ENCODE measurements around the gene CYSTM1.

Gene CYSTM1

GRCh38 chr5:140255460-140256157, 80.6 kb downstream of the CYSTM1 start:
- DNase-seq (ENCODE audit: low read depth in 2 of 2): no peak

GRCh38 chr5:140256726-140257125, 81.7 kb downstream of the CYSTM1 start:
- no peak for DNase-seq (ENCODE audit: low read depth in 2 of 2)

GRCh38 chr5:140258016-140258415, 83.0 kb downstream of the CYSTM1 start:
- DNase-seq (ENCODE audit: low read depth in 2 of 2): no peak

DNA sequence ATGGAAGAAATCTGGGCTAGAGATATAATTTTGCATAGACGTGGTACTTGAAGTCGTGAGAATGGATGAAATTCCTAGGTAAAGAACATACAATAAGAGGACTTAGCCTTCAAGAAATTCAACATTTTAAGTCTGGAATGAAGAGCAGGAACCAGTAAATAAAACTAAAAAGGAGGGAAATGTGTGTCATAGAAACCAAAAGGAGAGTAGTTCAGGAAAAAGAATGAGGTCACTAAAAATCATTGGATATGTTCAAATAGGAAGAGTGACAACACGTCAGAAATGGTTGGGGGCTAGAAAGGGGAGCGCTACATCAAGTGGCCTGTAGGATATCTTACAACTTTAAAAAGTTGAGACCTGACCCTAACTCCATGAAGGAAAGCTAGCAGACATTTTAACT, 83.9 kb downstream of the CYSTM1 start:
- no peak for DNase-seq (ENCODE audit: low read depth in 2 of 2)

DNA sequence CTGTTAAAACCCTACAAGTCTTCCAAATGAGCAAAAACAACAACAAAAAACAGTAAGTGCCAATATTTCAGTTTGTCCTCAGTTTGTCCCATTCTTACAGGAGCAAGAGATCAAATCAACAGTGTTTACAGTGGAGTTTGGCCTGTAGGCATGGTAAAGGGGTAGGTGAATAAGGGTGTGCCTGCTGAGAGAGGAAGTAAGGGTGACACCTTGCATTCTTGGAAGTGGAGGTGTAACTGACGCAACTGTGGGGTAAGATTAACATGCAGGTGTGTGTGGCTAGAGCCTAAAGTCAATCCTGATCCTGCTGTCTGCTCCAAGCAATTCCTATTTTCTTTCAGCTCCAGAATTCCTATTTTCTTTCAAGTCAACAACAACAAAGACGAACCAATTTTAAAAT, 84.5 kb downstream of the CYSTM1 start:
- DNase-seq (ENCODE audit: low read depth in 2 of 2): no peak

- no peak for DNase-seq (ENCODE audit: low read depth in 2 of 2)
These were observed 85.2 kb downstream of the CYSTM1 start for GRCh38 chr5:140260089-140260656.

GRCh38 chr5:140261403-140262171, 86.6 kb downstream of the CYSTM1 start:
- DNase-seq (ENCODE audit: low read depth in 2 of 2): no peak

- no peak for DNase-seq (ENCODE audit: low read depth in 2 of 2)
These were observed 87.2 kb downstream of the CYSTM1 start for GRCh38 chr5:140262221-140262620.

- DNase-seq (ENCODE audit: low read depth in 2 of 2): no peak
These were observed 87.9 kb downstream of the CYSTM1 start for GRCh38 chr5:140262839-140263238.

- DNase-seq (ENCODE audit: low read depth in 2 of 2): no peak
These were observed 90.9 kb downstream of the CYSTM1 start for GRCh38 chr5:140265845-140266244.

DNA sequence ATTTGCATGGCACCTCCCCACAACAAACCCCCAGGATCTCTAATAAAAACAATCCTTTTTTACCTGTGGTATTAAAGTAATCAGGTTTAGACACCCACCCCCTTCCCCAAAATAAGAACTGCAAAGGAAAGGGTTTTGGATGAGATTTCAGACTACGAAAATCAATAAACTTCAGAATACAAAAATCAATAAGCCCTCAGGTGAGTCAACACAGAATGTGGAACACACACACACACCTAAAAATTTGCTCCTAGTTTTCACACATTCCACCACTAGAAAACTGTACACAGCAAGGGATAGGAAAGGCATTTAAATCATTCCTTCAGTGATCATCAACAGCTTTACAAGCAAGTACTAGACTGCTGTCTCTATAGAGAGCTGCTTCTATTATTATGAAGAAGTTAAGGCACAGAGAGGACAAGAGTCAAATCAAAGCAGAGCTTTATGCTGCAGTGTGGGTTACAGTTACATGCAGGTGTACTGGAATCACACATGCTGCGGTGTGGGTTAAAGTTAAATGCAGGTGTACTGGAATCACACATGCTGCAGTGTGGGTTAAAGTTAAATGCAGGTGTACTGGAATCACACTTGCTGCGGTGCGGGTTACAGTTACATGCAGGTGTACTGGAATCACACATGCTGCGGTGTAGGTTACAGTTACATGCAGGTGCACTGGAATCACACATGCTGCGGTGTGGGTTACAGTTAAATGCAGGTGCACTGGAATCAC, 91.6 kb downstream of the CYSTM1 start:
- DNase-seq (ENCODE audit: low read depth in 2 of 2): no peak

DNA sequence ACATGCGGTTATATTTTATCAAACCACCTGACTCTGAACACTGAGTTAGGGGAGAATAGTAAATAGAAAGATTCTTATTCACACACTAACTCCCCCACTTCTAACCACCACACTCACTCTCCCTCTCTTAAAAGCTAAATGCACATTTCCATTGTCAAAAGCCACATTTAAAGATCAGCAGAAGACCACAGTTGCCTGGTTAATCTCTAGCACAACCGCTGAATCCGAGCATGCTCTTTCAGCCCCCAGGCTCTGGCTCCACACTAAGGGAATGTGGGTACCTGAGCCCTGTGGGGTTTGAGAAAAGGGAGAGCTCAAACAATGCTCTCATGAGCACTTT, 92.2 kb downstream of the CYSTM1 start:
- no peak for DNase-seq (ENCODE audit: low read depth in 2 of 2)

GRCh38 chr5:140267559-140268018, 92.6 kb downstream of the CYSTM1 start:
- no peak for DNase-seq (ENCODE audit: low read depth in 2 of 2)

DNA sequence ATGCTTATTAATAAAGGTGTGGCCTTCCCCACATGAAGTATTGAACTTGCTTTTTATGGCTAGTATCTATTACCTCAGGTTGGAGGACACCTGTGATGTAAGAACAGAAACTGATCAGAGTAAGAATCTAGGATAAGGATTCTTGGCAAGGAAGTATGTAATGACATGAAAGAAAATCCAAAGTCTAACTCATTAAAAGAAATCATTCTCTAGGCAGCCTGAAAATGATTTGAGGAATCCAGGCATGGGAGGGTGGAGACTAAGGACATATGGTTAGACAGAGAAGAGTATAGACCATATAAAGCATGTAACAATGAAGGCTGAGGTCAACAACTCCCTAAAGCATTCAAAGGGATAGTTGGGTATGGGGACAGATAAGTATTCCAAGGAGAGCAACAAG, 95.0 kb downstream of the CYSTM1 start:
- no peak for DNase-seq (ENCODE audit: low read depth in 2 of 2)

DNA sequence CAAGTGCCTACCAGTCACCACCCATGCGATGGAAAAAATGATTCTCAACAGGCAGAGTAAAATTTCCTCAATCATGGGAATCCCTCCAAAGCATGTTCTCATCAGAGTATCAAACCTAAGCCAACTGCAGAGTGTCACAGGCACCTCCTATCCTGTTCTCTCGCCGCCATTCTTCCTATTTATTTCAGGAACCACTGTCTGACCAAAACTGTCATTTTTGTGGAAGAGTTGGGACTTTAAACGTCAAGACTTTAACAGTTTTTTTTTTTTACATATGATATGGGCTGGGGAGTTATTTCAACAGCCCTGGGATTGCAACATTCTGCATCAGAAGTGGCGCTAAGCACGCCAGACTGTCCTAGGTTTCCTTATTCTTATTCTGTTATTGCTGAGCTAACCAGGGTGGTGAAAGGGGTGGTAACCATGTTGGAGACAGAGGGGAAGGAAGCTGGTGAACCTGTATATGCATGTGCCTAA, 98.5 kb downstream of the CYSTM1 start:
- DNase-seq (ENCODE audit: low read depth in 2 of 2): no peak

DNA sequence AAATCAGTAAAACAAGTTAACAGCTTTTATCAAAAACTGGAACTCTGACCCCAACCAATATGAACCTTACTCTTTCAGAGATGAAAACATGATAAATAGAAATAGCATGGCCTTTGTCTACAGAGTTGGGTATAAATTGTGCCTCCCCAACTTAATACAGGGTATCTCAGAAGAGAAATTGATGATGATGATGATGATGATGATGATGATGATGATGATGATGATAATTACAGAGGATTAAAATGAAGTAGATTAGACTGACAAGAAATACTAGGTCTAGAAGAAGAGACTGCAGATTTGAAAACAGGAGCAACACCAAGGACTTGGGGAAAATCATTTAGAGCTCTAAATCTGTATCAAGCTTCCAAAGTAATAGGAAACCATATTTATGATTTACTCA, 100.8 kb downstream of the CYSTM1 start:
- DNase-seq (ENCODE audit: low read depth in 2 of 2): no peak

GRCh38 chr5:140282266-140282665, 107.3 kb downstream of the CYSTM1 start:
- no peak for DNase-seq (ENCODE audit: low read depth in 2 of 2)

DNA sequence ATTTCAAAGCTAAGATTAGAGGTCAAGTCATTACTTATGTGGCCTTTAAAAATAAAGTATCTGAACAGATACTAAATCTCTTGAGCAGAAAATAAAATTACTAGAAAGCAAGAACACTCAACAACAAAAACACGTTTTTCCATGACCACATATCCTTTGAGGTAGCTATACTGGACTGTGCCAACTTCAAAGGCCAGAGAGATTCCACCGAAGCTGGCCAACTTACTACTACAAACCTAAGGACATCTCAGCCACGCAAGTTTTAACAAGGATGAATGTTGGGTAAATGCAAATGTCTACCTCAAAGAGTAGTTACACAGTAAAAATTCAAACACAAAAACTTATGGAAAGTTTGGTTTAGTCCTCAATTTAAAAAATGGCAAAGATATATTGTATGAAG, 109.0 kb downstream of the CYSTM1 start:
- DNase-seq (ENCODE audit: low read depth in 2 of 2): no peak

- no peak for DNase-seq (ENCODE audit: low read depth in 2 of 2)
These were observed 111.4 kb downstream of the CYSTM1 start for GRCh38 chr5:140286424-140286823.

DNA sequence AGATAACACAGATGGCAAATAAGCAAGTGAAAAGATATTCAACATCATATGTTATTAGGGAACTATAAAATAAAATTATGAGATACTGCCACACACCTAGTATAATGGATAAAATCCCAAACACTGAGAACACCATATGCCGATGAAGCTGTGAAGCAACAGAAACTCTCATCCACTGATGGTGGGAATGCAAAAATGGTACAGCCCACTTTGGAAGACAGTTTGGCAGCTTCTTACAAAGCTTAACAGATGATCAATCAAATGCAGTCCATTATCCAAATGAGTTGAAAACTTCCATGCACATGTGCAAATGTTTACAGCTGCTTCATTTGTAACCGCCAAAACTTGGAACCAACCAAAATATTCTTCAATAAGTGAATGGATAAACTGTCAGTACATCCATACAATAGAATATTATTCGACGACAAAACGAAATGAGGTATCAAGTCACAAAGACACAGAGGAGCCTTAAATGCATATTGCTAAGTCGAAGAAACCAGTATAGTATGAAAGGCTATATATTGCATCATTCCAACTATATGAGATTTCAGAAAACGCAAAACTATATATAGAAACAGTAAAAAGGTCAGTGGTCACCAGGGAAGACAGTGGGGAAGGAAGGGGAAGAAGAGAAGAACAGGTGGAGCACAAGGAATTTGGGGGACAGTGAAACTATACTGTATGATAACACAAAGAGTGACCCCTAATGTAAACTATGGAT, 113.0 kb downstream of the CYSTM1 start:
- no peak for DNase-seq (ENCODE audit: low read depth in 2 of 2)

DNA sequence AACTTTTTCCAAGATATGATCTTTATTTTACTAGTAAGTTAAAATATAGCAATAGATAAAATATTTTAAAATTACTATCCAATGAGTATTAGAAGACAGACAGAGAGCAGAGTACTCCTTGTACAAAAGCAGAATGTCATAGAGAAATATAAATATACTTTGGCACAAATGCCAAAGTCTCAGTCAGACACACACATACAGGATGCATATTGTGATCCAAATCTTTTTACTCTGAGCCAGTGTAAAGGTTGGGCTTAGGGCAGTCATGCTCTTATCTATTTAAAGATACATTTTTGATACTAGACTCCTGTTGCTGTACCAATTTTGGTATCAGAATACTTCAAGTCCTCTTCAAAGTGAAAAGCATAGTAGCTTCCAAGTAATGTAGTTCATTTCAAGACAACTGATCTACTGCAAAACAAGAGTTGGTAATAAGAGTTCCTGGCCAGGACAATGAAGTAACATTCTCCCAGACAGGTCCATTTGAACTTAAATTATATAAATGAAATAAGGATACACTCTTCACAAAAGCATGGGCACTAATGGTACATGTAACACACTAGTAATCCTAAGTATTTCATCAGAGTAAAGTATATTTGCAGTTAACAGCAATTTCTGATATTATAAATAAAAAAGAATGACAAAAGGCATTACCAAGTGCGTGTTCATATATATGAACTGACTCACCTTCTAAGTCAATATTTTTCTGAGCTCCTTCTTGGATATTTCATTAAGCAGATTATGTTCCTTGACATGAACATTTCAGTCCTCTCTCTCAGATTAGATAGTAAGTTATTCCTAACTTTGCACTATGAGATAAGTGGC, 117.4 kb downstream of the CYSTM1 start:
- no peak for DNase-seq (ENCODE audit: low read depth in 2 of 2)
